Stimulated activated CD4-positive, alpha-beta T cell treated with anti-CD3 and anti-CD28 coated beads, Interleukin-1b, Interleukin-23, amount 100 ng/mL, for 1 hour (primary cell): Measurements from ENCODE around the gene LANCL1.

ENCODE experiments used
- DNase-seq, 2 donors: peaks; one replicate each; pipeline ENCODE4 v3.0.0-alpha.2; 2020; ENCODE audit warnings: low read depth in 2 of 2

The LANCL1 gene

GRCh38 chr2:210392469-210392881 is 84.1 kb downstream of the LANCL1 start:
- DNase-seq = no peak

GRCh38 chr2:210389856-210390255 is 86.7 kb downstream of the LANCL1 start:
- DNase-seq = no peak

GRCh38 chr2:210388148-210388547 is 88.4 kb downstream of the LANCL1 start:
- DNase-seq = no peak

DNA sequence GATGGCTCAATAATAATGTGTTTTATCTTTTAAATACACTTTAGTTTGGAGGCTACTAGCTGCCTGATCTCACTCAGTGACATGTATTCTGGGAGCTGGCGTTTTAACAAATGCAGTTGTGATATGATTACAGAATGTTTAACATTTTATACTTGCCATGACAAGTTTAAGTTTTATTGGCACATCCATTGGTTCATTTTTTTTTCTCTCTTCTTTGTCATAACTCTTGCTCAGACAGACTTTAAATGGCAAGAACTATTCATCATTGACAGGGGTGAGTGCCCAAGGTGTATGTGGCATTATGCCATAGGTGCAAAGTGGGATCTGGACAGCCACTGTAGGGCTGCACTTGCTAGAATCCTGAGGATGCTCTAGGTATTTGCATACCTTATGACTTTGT is 89.5 kb downstream of the LANCL1 start:
- DNase-seq = no peak
